GM19099 (cell line): Measurements from ENCODE around the gene SNCAIP.

Experiments used
- POLR2A ChIP-seq: IDR thresholded peaks from 3 replicates; pipeline ENCODE4 v1.6.1; 2011; ENCODE audit warnings: low read depth; ENCODE audit not compliant: insufficient read length; ENCODE audit errors: extremely low read depth

SNCAIP gene

DNA sequence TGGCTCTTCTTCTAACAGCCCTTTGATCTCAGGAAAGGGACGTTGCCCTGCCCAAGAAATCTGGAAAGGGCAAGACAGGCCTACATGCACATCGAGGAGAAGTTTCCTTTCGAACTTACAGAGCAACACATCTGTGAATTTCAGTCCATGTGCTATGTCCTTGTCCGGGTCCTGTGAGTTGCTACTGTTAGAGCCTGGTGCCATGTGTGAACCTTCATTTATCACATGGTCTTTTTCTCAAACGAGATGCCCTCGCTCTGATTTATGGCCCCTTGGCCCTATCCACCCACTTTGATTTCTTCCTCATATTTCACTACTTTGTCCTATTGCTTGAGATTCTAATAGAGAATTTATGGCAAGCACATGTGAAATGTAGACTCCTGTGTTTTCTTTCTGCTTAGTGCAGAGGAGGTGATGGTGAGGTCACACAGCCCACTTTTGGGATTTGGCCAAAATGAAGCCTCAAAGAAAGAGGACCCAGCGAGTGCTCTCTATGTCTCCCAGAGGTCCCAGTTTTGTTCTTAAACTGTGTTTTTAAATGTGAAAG is 153.1 kb downstream of the SNCAIP start:
- TF ChIP-seq POLR2A = no peak

DNA sequence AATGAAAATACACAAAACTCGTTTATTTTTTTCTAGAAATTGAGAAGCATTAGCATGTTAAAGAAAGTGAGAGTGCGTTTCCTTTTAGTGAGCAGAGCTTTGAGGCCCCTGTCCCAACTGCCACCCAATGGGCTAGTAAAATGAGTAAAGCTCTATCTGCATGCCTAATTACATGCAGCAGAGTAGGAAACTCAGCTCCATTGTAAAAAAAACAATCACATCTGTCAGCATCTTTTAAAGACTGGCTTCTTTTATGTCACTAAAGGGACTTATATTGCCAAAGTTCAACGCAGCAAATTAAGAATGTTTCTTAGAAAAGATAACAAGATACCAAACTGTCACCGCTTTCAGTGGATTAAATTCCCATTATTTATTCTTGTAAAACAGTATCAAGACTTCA is 154.0 kb downstream of the SNCAIP start:
- no peak for TF ChIP-seq POLR2A

DNA sequence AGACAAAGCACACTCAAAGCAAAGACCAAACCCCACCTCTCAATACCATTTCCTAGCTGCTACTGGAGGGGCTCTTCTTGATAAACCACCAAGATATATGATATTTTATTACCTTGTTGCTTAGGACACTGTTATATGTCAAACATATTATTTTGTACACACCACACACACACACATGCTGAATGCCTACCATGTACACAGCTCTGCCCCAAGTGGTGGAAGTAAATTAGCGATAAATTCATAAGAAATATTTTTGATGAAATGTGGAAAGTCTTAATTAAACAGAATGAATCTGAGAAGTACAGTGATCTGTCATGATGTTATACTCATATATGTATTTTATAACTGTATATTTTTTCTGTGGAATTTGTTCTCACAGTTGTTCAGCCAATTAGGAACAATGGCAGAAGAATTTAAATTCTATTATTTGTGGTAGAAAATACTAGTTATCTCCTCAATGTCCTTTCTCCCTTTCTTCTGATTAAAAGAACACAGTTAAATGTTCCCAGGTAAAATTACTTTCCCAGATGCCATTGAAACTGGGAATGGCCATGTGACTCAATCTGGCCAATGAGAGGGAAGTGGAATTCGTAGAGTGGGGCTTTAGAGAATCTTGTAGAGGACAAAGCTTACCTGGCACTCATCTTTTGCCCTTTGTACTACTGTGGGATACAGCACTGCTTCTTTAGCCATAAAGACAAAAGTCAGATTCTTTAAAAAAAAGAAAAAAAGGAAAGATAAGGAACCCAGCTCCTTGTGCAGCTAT is 156.5 kb downstream of the SNCAIP start:
- TF ChIP-seq POLR2A = no peak

DNA sequence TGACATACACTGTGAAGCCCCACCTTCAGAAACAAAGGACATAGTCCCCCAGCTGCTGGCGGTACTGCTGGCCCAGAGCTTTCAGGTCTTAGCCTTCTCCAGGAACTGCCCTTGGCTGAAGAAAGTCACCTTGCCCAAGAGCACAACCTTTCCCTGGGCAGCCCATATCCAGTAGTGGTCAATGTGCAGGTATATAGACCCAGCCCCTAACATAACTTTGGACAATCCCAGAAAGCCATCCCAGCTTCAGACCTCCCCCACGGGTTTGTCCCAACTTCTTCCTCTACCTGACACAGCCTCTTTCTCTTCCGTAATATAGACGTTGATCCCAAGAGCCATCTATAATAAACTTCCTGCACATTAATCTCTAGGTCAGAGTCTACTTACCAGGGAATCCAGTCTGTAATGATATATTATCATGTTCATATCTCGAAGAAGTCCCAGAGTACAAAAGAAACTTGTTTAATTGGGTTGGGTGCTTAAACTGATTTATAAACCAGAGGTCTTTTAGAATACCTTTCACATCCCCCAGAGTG is 157.4 kb downstream of the SNCAIP start:
- TF ChIP-seq POLR2A = no peak

DNA sequence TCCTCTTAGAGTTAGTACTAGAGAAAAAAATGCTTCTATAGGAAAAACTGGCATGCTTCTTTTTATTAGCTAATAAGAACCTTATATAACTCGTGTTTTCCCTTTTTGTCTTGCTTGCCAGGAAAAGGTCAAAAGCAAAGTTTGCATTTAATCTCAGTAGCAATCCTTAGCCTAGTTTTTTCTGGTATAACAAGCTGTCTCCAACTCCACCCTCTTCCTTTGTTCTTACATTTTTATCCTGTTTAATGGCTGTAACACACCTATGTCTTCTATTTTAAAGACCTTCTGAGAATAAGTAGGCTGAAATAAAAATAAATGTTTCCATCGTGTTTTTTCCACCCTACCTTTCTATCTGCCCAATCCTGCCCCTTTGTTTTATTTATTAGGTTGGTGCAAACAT is 158.3 kb downstream of the SNCAIP start:
- no peak for TF ChIP-seq POLR2A

DNA sequence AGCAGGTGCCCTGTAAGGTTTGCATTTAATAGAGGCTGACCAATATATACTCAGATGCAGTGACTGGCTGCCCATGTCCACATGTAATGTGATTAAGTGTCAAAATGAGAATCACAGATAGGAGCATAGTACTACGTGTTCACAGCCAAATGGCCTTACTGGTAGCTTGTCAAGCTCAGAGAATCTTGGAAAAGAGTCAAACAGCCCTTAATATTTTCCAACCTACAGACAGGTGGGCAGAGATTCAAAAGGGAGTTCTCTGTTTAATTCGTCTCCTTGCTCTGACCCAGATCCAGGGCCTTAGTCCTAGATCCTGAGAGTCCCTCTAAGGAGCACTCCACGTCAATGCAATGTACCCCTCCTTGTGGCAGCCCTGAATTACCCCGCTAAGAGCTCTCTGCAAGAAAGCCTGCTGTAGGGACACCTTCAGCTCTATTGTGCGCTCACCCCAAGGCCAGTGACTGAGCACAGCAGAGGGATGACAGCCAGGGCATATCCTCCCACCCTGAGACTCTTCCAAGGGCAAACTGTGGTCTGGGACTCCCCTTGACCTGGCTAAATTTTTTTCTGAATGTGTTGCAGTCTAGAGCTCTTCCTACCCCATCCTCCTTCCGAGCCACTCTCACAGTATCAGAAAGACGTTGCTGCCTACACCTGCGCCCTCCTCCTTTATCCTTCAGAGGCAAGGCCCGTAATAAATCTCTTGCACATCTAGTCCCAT is 159.2 kb downstream of the SNCAIP start:
- no peak for TF ChIP-seq POLR2A

DNA sequence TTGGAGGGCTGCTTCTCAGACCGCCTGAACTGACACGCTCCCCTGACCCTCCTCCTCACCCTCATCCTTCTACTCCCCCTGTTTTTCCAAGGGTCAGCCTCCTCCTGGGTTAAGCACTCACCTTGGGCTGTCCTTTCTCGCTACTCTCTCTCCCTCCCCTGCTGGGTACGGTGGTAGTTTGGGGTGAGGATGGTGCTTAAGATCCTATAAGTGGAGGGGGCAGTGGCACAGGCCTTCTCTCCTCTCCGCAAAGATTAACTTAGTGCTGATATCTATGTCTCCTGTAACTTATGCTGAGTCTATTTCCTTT is 159.7 kb downstream of the SNCAIP start:
- no peak for TF ChIP-seq POLR2A

DNA sequence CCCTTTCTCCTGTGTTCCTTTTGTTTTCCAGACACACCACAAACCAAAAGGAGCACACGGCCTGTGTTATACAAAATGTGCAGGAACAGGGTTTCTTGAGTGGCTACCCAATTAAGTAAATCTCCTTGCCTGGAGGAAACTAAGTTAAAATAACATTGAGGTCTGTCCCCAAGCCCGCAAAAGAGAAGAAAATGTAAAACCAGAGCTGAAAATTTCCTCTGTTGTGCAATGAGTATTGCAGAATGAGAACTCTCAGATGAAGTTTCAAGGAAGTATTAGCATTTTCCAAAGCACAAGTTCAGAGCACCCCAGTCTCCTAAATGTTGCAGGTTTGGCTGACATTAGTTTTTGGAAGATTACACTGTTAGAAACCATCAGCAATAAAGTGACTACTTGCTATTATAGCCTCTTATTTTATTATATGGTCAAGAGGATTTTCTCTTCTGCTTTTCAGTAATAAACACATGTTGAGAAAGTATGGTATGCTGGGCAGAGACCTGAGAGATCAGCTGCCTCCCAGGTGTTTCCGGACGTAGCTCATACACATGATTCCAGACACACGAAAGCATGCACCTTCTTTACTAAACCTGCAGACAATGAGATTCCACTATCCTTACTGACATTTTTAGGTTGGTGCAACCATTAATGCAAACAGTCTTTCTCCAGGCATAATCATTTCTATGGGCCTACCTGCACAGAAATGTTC is 161.3 kb downstream of the SNCAIP start:
- no peak for TF ChIP-seq POLR2A

DNA sequence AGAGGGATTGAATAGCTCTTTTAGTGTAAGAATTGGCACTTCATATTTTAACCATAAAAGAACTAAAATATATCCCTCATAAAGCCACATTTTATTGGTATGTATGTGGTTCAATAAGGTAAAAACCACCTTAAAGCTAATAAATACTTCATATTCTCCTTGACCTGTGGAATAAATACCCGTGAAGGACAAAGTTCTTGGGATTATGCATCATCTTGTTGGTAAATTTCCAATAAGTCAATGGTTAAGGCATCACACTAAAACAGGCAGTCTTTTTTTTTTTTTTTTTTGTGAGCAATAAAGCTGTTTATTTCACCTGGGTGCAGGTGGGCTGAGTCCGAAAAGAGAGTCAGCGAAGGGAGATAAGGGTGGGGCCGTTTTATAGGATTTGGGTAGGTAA is 161.9 kb downstream of the SNCAIP start:
- TF ChIP-seq POLR2A = no peak

DNA sequence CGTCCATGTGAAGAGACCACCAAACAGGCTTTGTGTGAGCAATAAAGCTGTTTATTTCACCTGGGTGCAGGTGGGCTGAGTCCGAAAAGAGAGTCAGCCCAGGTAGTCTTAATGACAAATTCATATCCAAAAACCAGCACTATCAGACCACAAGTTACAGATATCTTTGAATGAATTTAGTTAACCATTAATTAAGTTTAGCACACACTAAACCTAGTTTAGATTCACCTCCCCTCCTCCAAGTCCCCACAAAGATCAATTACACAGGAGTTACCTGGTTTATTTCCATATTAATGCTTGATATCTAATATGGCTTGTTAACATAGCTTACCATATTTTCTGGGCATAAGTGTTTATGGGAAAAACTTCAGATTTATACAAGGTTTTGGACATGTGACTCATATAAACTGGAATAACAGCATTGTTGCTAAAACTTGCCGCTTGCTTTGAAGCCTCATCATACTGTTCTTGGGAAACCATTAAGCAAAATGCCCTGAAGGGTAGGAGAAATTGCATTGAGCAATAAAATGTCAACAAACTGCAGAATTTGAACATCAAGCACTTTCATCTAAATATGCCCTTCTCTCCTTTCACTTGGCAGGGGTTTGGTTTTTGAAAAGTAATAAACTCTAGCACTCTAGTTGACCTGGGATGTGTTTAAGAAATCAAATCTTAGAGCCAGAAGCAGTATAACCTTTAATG is 166.9 kb downstream of the SNCAIP start:
- no peak for TF ChIP-seq POLR2A

DNA sequence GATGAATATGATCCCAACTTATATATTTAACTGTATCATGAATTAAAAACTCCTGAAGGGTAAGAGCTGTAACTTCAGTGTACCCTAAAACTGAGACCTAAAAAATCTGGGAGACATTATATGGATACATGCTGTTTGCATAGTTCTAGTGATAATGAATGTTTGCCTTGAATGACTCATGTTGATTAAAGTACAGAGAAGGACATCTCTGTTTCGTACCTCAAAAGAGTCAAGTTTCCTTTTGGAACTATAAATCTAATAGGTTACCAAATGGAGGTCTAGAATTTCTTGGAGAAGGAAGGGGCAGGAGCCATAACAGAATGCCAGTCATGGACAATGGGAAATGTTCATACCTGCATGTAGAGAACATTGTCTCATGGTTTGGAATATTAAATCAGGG is 168.1 kb downstream of the SNCAIP start:
- no peak for TF ChIP-seq POLR2A

DNA sequence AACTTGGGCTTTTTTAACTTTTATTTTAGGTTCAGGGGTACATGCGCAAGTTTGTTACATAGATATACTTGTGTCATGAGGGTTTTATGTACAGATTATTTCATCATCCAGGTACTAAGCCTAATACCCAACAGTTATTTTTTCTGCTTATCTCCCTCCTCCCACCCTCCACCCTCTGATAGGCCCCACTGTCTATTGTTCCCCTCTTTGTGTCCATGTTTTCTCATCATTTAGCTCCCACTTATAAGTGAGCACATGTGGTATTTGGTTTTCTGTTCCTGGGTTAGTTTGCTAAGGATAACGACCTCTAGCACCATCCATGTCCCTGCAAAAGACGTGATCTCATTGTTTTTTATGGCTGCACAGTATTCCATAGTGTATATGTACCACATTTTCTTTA is 172.1 kb downstream of the SNCAIP start:
- TF ChIP-seq POLR2A = no peak

DNA sequence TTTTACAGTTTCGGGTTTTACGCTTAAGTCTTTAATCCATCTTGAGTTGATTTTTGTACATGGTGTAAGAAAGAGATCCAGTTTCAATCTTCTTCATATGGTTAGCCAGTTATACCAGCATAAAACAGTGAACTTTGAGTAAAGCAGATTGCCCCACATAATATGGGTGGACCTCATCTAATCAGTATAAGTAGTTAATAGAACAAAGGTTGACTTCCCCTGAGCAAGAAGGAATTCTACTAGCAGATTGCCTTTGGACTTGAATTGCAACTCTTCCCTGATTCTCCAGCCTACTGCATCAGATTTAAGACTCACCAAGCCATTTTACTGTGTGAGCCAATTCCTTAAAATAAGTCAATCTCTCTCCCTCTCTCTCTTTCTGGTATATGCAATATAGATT is 173.2 kb downstream of the SNCAIP start:
- TF ChIP-seq POLR2A = no peak

DNA sequence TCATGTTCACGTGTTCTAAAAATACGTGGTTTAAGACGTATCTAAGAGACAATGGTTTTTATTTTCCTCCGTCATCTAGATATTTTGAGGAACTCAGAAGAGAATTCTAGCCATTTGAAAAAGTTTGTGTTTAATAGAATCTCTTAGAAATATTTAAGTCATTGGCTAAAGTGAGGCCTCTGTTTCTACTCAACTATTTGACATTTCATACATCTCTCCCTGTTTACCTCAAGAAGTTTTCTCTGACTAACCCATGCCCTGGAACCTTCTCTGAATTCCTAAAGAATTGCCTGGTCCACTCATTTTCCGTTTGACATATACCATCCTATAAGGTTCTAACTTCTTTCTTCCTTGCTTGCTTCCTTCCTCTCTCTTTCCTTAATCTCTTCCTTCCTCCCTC is 178.7 kb downstream of the SNCAIP start:
- TF ChIP-seq POLR2A = no peak

DNA sequence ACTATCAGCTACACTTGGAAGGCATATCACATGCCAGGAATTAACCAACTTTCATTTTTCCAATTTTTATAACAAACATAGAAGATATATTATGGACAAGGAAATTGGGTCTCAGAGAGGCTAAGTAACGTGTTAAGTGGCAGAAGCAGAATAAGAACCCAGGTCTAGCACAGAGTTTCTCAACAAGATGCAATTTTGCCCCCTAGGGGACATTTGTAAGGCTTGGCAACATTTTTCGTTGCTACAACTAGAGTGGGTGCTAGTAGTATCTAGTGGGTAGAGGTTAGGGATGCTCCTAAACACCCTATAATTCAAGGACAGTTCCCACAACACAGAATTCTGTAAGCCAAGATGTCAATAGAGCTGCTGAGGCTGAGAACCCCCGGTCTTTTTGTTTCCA is 180.6 kb downstream of the SNCAIP start:
- TF ChIP-seq POLR2A = no peak

DNA sequence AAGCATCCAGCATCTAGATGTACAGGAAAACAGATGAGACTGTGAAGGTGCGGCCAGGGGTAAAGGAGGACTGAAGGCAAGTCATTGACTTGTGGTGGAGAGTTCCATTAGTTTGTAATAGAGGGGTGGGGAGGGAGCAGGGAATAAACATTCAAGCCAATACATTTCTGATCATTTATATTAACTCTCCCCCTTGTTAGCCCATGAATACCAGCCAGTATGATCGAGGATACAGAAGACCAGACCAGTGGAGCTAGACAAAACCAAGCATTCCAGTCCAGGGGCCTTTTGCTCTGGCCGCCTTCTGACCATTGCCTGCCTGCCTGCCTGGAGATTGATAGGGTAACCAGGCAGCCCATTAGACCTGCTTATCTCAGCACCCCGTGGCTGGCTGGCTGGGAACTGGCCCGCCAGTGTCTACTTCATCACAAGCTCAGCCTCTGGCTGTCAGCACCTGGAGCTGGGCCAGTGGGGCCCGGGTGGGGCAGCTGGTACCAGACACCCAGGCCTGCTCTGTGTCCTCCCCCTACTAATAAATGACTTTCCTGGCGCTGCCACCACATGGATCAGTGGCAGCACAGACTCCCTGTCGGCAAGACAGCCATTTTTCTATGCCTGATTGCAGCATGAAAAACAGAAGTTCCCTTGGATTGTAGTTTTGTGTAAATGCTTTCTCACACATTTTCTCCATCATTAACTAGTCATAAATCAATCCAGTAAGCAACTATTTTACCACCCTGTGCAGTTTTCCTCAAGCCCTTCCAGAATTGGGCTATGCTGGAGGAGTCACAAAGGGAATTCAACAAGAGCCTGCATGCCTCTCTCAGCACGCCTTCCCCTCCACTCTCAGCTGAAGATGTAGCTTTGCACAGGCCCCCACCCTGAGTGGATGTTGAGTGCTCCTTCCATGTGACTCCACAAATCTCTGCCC is 181.3 kb downstream of the SNCAIP start:
- TF ChIP-seq POLR2A = no peak
